ENCODE data around the gene TIMMDC1.
"Not testable (repeated sequence)": the region's sequence is repeated elsewhere in the genome, so short reads cannot be mapped to it uniquely, and the experiment has no call there.

The TIMMDC1 gene

GRCh38 chr3:119514637-119515036 lies 16.3 kb downstream of the TIMMDC1 start:
- DNase-seq = no peak

GRCh38 chr3:119517112-119517511 lies 18.8 kb downstream of the TIMMDC1 start:
- DNase-seq = no peak

DNA sequence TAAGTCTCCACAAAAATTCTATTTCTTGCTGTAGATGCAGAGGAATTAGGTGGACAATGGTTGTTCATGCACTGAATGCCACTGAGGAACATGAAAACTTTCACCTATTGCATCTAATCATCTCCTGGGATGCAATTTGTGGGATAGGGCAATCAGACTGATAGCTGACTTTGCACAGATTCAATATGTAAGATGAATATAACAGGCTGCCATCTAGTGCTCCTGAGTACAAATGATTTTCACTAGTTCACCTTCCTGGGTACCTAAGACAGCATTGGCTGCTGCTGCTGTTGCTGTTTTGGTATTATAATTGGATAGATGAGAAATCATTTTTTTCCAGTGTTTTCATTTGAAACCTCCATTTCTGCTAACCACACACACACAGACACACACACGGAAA lies 19.7 kb downstream of the TIMMDC1 start:
- no peak for DNase-seq

DNA sequence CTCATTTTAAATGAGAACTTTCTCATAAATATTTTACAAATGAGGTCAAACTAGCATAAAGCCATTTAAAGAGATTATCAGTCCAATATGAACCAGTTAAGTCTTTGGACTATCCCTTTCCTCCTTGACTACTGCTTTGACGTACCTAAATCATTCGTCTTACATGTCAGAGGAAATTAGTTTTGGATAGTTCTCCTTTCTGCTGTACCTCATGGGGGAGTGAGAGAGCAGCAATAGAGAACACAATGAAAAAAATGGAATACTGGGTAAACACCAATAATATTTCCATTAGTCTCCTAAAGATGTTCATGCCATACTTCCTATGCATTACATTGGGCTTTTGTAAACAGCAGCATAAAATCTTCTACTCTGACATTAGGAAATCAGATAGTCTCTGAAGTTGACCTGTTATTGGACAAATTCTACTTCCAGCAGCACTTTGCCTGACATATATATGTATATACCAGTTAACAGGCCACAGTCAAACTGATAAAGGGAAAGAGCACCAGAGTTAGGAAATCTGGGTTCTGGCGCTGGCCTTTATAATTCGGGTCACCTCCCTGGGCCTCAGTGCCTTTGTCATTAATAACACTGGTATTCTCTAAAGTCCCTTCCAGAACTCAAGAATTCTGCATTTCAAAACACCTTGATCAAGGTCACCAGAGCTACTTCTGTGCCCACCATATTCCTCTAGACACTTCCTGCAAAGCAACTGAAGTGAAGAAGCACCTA lies 26.8 kb downstream of the TIMMDC1 start:
- DNase-seq = no peak

DNA sequence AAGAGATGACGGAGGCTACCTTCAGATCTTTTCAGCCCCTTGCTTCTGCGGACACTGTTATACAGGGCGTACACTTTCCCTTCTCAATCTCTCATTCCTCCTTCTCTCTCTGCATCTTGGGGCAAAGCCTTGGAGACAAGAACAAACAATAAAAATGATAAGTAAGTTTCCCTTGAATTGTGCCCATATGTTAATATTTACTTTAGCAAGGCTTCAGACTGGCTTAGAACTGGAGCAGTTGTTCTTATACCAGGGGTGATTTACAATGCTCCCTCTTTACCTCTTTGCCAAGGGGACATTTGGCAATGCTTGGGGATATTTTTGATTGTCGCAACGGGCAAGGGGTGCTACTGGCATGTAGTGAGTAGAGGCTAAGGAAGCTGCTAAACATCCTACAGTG lies 29.4 kb downstream of the TIMMDC1 start:
- no peak for DNase-seq

- DNase-seq = no peak
Measured at GRCh38 chr3:119529883-119530282, 31.5 kb downstream of the TIMMDC1 start.

GRCh38 chr3:119530456-119530855 lies 32.1 kb downstream of the TIMMDC1 start:
- no peak for DNase-seq

GRCh38 chr3:119531151-119531550 lies 32.8 kb downstream of the TIMMDC1 start:
- no peak for DNase-seq

GRCh38 chr3:119534296-119534695 lies 35.9 kb downstream of the TIMMDC1 start:
- DNase-seq = no peak

DNA sequence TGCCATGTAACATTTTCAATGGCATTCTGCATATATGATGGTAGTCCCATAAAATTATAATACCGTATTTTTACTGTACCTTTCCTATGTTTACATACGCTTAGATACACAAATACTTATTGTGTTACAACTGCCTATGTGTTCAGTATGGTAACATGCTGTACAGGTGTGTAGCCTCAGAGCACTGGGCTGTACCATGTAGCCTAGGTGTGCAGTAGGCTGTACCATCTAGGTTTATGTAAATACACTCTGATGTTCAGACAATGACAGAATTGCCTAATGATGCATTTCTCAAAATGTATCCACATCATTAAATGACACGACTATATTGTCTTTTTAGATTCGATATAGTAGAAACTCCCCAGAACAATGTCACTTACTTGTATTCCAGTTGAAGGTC lies 38.4 kb downstream of the TIMMDC1 start:
- no peak for DNase-seq

DNA sequence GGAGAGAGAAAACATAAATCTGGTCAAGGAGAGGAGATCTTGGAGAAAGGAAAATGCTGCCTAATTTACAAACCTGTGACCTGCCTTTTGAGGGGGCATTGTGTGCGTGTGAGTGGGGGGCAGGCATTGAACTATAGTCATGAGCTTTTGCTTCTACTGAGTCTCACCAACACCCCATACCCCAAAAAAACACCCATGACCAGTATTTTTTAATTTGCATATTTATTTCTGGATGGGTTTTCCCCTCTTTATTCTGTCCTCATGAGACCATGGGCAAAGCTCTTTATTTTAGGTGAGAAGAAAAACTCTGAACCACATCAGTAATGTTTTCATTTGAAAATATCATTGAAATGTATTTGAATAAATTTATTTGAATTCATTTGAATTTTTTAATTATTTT lies 40.4 kb downstream of the TIMMDC1 start:
- DNase-seq = no peak

DNA sequence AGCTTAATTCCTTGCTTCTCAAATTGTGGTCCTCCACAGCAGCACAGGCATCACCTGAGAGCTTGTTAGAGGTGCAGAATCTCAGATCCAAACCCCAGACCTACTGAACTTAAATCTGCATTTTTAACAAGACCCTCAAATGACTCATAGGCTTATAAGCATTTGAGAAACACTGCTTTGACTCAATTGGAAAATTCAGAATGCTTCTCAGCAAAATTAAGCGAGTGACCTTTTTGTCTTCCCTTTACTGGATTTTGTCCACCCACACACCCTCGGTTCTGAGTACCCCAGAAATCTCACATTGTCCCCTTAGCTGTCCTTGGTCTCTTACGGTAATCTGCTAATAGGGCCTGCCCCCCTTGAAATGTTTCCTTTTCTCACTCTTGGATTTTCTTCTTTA lies 43.2 kb downstream of the TIMMDC1 start:
- DNase-seq = no peak

- DNase-seq = no peak
Measured at GRCh38 chr3:119542168-119542767, 43.9 kb downstream of the TIMMDC1 start.

GRCh38 chr3:119543147-119543546 lies 44.8 kb downstream of the TIMMDC1 start:
- DNase-seq = no peak

GRCh38 chr3:119547227-119547626 lies 48.9 kb downstream of the TIMMDC1 start:
- DNase-seq = no peak

DNA sequence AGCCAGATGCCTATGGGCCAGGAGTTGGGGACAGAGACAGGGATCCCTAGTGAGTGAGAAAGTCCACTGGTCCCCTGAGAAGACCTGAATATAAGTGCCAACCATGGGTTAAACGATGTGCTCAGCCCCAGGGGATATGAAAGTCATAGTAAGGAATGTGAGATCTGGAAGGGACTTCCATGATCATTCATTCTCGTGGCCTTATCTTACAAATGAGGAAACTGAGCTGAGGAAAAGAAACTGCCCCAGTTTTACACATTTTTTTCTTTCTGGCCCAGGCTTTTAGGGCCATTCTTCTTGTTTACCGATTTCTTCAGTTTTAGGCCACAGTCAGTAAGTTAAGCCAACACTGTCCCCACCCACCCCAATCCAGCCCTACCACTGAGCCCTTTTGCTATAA lies 50.0 kb downstream of the TIMMDC1 start:
- DNase-seq = no peak

DNA sequence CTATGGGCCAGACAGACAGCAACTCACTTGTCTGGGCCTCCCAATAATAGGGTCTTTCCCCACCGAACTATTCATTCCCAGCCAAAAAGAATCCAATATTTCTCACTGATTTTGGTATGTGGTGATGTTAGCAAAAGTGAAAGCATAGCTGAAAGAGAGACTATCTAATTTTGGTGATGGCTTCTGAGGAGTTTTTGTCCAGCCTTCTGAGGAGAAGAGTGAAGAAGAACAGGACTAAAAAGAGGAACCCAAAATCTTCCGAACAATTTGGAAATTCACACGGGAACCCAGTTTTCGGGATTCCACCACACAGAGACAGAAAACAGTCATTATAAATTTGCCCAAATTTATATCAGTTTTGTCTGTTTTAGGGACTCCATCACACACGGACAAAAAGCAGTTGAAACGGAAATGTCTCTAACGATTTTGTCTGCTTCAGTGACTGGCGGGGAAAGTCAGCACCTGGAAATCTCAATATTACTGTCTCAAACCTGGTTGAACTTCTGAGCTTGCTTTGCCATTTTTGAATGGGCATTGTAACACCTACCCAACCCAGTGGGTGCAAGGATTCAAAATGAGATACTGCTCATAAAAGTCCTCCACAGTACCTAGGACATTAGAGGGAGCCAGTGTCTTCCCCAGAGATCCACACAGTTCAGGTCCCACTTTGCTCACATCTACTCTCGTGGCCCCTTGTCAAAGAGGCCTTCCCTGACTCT lies 52.0 kb downstream of the TIMMDC1 start:
- no peak for DNase-seq

DNA sequence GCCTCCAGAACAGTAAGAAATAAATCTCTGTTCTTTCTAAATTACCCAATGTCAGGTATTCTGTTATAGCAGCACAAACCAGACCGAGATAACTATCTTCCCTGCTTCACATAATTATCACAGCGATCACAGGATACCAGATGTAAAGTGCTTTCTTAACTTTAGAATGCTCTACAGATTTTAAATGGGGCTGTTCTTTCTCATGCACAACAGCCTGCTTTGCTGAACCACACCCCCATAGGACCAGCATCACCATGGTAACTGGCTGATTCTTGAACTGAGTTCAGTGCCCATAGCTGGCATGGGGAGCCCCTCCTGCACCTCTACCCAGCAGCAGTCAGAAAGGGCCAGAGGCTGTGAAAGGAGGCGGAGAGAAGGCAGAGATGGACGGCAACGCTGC lies 53.3 kb downstream of the TIMMDC1 start:
- no peak for DNase-seq

- not testable (repeated sequence) for DNase-seq
Measured at GRCh38 chr3:119552928-119553327, 54.6 kb downstream of the TIMMDC1 start.

GRCh38 chr3:119553823-119554415 lies 55.6 kb downstream of the TIMMDC1 start:
- no peak for DNase-seq

- no peak for DNase-seq
Measured at GRCh38 chr3:119555309-119555735, 57.0 kb downstream of the TIMMDC1 start.

GRCh38 chr3:119555929-119556328 lies 57.6 kb downstream of the TIMMDC1 start:
- DNase-seq = no peak

DNA sequence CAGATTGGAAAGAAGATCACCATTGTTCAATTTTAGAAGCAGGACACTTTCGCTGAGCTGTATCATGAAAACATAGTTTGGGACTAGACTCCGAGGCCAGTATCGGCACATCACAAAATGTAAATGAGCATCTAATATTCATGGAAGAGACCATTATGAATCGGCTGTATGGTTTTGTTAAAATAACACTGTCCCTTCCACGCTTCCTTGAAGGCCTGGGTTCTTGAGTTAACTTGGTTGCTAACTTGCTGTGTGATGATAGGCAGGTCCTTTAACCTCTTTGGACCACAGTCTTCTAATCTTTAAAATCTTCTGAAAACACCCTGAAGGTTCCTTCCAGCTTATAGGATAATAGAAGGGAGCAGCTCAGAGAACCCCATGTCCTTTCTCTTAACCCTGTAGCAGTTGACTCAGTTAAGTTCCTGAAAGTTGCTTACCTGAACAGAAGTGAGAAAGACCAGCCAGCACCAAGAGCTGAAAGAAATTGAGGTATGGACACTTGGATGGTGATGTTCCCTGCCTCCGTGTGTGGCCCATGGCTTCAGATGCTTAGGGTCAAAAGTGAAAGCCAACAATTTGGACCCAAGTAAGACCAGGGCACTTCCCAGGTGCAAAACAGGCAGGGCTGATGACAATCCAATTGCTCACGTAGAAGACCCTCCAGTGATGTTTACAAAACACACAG lies 59.0 kb downstream of the TIMMDC1 start:
- DNase-seq = no peak

All from activated naive CD4-positive, alpha-beta T cell treated with anti-CD3 and anti-CD28 coated beads, Interleukin-2, amount 50 U/mL, for 16 hours (primary cell).